GM12878 (cell line): Measurements from ENCODE around the gene CYBB. TPM values are rescaled to one million over a fixed set of nuclear protein-coding genes. Genes with fewer than 3 reads are reported as not detected.
A peak's percentile ranks its signal among the peaks of the same experiment; 100 is the strongest.

Source experiments
- CBFB ChIP-seq: IDR thresholded peaks from 2 replicates; pipeline ENCODE4 v1.6.1; 2016; ENCODE audit warnings: antibody characterized with exemption, low read depth
- EZH2 ChIP-seq: IDR thresholded peaks from 2 replicates; pipeline ENCODE4 v1.6.1; 2012; ENCODE audit warnings: low read depth, mild to moderate bottlenecking, control low read depth, inconsistent platforms, low read length, borderline replicate concordance; ENCODE audit not compliant: control insufficient read depth
- IKZF2 ChIP-seq, 2 experiments: fragments of 450-650 bp; IDR thresholded peaks; 2 replicates each; pipeline ENCODE4 v1.6.1; 2017; ENCODE audit warnings: mild to moderate bottlenecking in 2 of 2, moderate library complexity in 2 of 2
- KLF5 ChIP-seq: fragments of 450-650 bp; IDR thresholded peaks from 2 replicates; pipeline ENCODE4 v1.6.1; 2014; ENCODE audit warnings: mild to moderate bottlenecking; ENCODE audit not compliant: partially characterized antibody
- MEF2A ChIP-seq: IDR thresholded peaks from 2 replicates; pipeline ENCODE4 v1.6.1; 2011; ENCODE audit warnings: low read depth, mild to moderate bottlenecking, low read length, moderate library complexity; ENCODE audit not compliant: insufficient read depth
- NKRF ChIP-seq: fragments of 450-650 bp; conservative IDR thresholded peaks from 2 replicates; pipeline ENCODE4 v1.6.1; 2017; ENCODE audit warnings: mild to moderate bottlenecking, moderate library complexity
- PRDM15 ChIP-seq: fragments of 450-650 bp; formaldehyde crosslinking; IDR thresholded peaks from 2 replicates; pipeline ENCODE4 v1.4.0; 2020; ENCODE audit warnings: mild to moderate bottlenecking, moderate library complexity
- SKIL ChIP-seq: fragments of 450-650 bp; IDR thresholded peaks from 2 replicates; pipeline ENCODE4 v1.6.1; 2017; ENCODE audit warnings: mild to moderate bottlenecking, low read depth, inconsistent platforms; ENCODE audit not compliant: poor library complexity, severe bottlenecking
- SMC3 ChIP-seq: IDR thresholded peaks from 2 replicates; pipeline ENCODE4 v1.6.1; 2011; ENCODE audit warnings: low read length, improper control_type of control experiment, borderline replicate concordance
- SPI1 ChIP-seq: IDR thresholded peaks from 2 replicates; pipeline ENCODE4 v1.6.1; 2011; ENCODE audit warnings: low read depth, mild to moderate bottlenecking, low read length, moderate library complexity, borderline replicate concordance; ENCODE audit not compliant: insufficient read depth
- SREBF2 ChIP-seq: IDR thresholded peaks from 2 replicates; pipeline ENCODE4 v1.6.1; 2012; ENCODE audit warnings: mild to moderate bottlenecking, low read length
- SRF ChIP-seq, 2 experiments: IDR thresholded peaks; 2 replicates each; pipeline ENCODE4 v1.6.1; 2011; ENCODE audit warnings: low read depth in 2 of 2, low read length in 2 of 2, mild to moderate bottlenecking in 1 of 2, moderate library complexity in 1 of 2
- USF1 ChIP-seq: IDR thresholded peaks from 2 replicates; pipeline ENCODE4 v1.6.1; 2011; ENCODE audit warnings: borderline replicate concordance, low read depth, mild to moderate bottlenecking, moderate library complexity, mixed read lengths, low read length; ENCODE audit not compliant: insufficient read depth; ENCODE audit errors: extremely low read length
- ZBTB4 ChIP-seq: fragments of 450-650 bp; formaldehyde crosslinking; IDR thresholded peaks from 2 replicates; pipeline ENCODE4 v1.4.0; 2022; ENCODE audit warnings: mild to moderate bottlenecking, moderate library complexity
- ZNF217 ChIP-seq: fragments of 450-650 bp; IDR thresholded peaks from 2 replicates; pipeline ENCODE4 v1.6.1; 2017; ENCODE audit warnings: antibody characterized with exemption, mild to moderate bottlenecking
- polyA plus RNA-seq, 11 experiments: library from polyadenylated mRNA; depleted of rRNA in 4 of 11; unstranded in 6 of 11; stranded (reverse) in 5 of 11; fragments of >200 nt; fragmentation: Nextera tagmentation in 4 of 11; fragmentation: Illumina TruSeq in 1 of 11; extraction: Ambion mirVana in 4 of 11; extraction: Trizol in 1 of 11; gene quantifications; 1 replicate in 1 of 11; 2 replicates in 10 of 11; pipeline versions ENCODE4 v1.2.1 to v1.2.3, GENCODE V29; 2011 to 2016; ENCODE audit warnings: inconsistent platforms in 2 of 11, missing spikeins in 2 of 11, low read depth in 1 of 11
- total RNA-seq, 4 experiments: library from RNA; depleted of rRNA in 3 of 4; stranded (reverse); fragments of >200 nt in 3 of 4; fragmentation: Illumina TruSeq in 1 of 4; extraction: Trizol in 1 of 4; gene quantifications; 2 replicates each; pipeline versions ENCODE4 v1.2.1 to v1.2.3, GENCODE V29; 2013 to 2021

The CYBB gene
- total and polyA plus RNA-seq, 10 of the 15 experiments (the other 5 are each of a cell fraction or from before 2014, with no cell fraction given) = 6.2 to 73.9 (median 24.8) TPM

GRCh38 chrX:37746218-37746941 lies 33.5 kb upstream of the CYBB start (continued):
- TF ChIP-seq NKRF (no peak), SMC3 (no peak), KLF5 (no peak), PRDM15 (CRISPR knock-in tag) (no peak), EZH2 (no peak), SRF (IDR thresholded peaks at IDR 0.05; ENCODE audit: low read depth in 2 of 2, low read length in 2 of 2) (no peak), ZBTB4 (CRISPR knock-in tag) (no peak), SPI1 (no peak), CBFB (peak; percentile 42; the same call in 1 of the 2 replicates), SKIL (peak; percentile 40), IKZF2 (IDR thresholded peaks at IDR 0.05) (peak; percentile 69 to 81; a peak in 3 of 4 replicates), USF1 (no peak), ZNF217 (no peak), SREBF2 (no peak), MEF2A (peak; percentile 72; the same call in 1 of the 2 replicates)
